HepG2 (cell line): ENCODE data around the gene TXNDC12. TPM values are rescaled to one million over a fixed set of nuclear protein-coding genes. Genes with fewer than 3 reads are reported as not detected.

Source experiments
- ATAC-seq: fragments of 200-7000 bp; cut with Tn5 transposase; 3 replicates; pipeline ENCODE4 v1.9.1; 2020; ENCODE audit warnings: mild to moderate bottlenecking, moderate library complexity
- BruUV-seq: library from RNA; stranded (reverse); fragments of 400-500 nt; replicated peaks from 2 replicates; lab custom pipeline; 2021; lab: Mats Ljungman, UMichigan
- CTCF ChIA-PET: fragments of 300-600 bp; formaldehyde crosslinking; extraction: SDS; loops from one replicate; lab custom pipeline; 2021; ENCODE audit warnings: low total read pairs, inconsistent platforms, low intra/inter-chr PET ratio; lab: Yijun Ruan, JAX
- POLR2A ChIA-PET: fragments of 350-600 bp; sonication (Branson Sonifier 250); formaldehyde crosslinking; loops from one replicate; lab custom pipeline; 2020; ENCODE audit warnings: antibody characterized with exemption, inconsistent platforms; lab: Yijun Ruan, JAX
- DNase-seq: peaks from one replicate; pipeline ENCODE4 v3.0.0-alpha.2; 2015; ENCODE audit warnings: low spot score
- FAIRE-seq: peaks from 3 replicates; lab custom pipeline; 2011; peaks lifted over from hg19 to GRCh38; lab: Jason Lieb, UNC
- H2AFZ ChIP-seq: one replicate; pipeline ENCODE4 v1.6.1; 2011; ENCODE audit warnings: low read length, inconsistent platforms
- H3K27ac ChIP-seq: fragments of 300-600 bp; 3 replicates; pipeline ENCODE4 v1.8.0; 2011; ENCODE audit warnings: mixed run types, mild to moderate bottlenecking, mixed read lengths, low read length, inconsistent platforms; ENCODE audit not compliant: insufficient read depth; ENCODE audit errors: extremely low read length
- H3K27me3 ChIP-seq, 2 experiments: fragments of 200-600 bp in 1 of 2; 2 replicates in 1 of 2; 3 replicates in 1 of 2; pipeline versions ENCODE4 v1.6.0 to v1.8.0; 2011; ENCODE audit warnings: low read length in 2 of 2, mild to moderate bottlenecking in 2 of 2, moderate library complexity in 2 of 2, inconsistent platforms in 1 of 2; ENCODE audit not compliant: insufficient read depth in 2 of 2, control insufficient read depth in 1 of 2
- H3K36me3 ChIP-seq, 2 experiments: fragments of 200-600 bp in 1 of 2; replicated peaks in 1 of 2; 2 replicates in 1 of 2; 3 replicates in 1 of 2; pipeline versions ENCODE4 v1.5.1 to v1.8.0; 2011; ENCODE audit warnings: low read length in 2 of 2, inconsistent platforms in 1 of 2; ENCODE audit not compliant: insufficient read depth in 2 of 2, control insufficient read depth in 1 of 2
- H3K4me1 ChIP-seq: 2 replicates; pipeline ENCODE4 v1.5.1; 2012; ENCODE audit warnings: low read length, inconsistent platforms; ENCODE audit not compliant: insufficient read depth
- H3K4me2 ChIP-seq: 2 replicates; pipeline ENCODE4 v1.6.0; 2011; ENCODE audit warnings: low read depth, low read length, inconsistent platforms
- H3K4me3 ChIP-seq, 3 experiments: fragments of 200-600 bp in 1 of 3; sonication (generic), shearing (Covaris generic) in 1 of 3; replicated peaks in 1 of 3; 2 replicates each; pipeline ENCODE4 v1.5.1; 2011 to 2016; ENCODE audit warnings: low read length in 3 of 3, inconsistent platforms in 2 of 3, low read depth in 2 of 3, mild to moderate bottlenecking in 2 of 3, control low read depth in 1 of 3, mixed read lengths in 1 of 3; ENCODE audit not compliant: insufficient read depth in 1 of 3
- H3K79me2 ChIP-seq: one replicate; pipeline ENCODE4 v1.6.1; 2011; ENCODE audit warnings: low read length, inconsistent platforms; ENCODE audit not compliant: insufficient read depth
- H3K9ac ChIP-seq: 2 replicates; pipeline ENCODE4 v1.6.0; 2011; ENCODE audit warnings: mild to moderate bottlenecking, low read depth, low read length, inconsistent platforms; ENCODE audit not compliant: insufficient read depth
- H3K9me3 ChIP-seq: 2 replicates; pipeline ENCODE4 v1.5.1; 2012; ENCODE audit warnings: mild to moderate bottlenecking, low read length
- H4K20me1 ChIP-seq: 2 replicates; pipeline ENCODE4 v1.6.0; 2011; ENCODE audit warnings: inconsistent platforms, mild to moderate bottlenecking, low read length, moderate library complexity; ENCODE audit not compliant: insufficient read depth
- AGO1 ChIP-seq: fragments of 200-400 bp; formaldehyde crosslinking; IDR thresholded peaks from 2 replicates; pipeline ENCODE4 v1.6.1; 2017; ENCODE audit warnings: mild to moderate bottlenecking, low read depth, low read length, moderate library complexity; ENCODE audit not compliant: poor library complexity, severe bottlenecking
- IRX3 ChIP-seq: sonication (generic); formaldehyde crosslinking; IDR thresholded peaks from 2 replicates; pipeline ENCODE4 v1.8.1; 2023; ENCODE audit warnings: mild to moderate bottlenecking, low read depth, missing genetic modification reagents, borderline replicate concordance
- KAT7 ChIP-seq: IDR thresholded peaks from 2 replicates; pipeline ENCODE4 v1.6.1; 2018; ENCODE audit warnings: borderline replicate concordance, missing compliant biosample characterization
- MTA1 ChIP-seq: sonication (generic); formaldehyde crosslinking; IDR thresholded peaks from 2 replicates; pipeline ENCODE4 v1.4.0; 2020; ENCODE audit warnings: missing genetic modification reagents, mild to moderate bottlenecking, borderline replicate concordance
- PRPF4 ChIP-seq: fragments of 200-400 bp; formaldehyde crosslinking; IDR thresholded peaks from 2 replicates; pipeline ENCODE4 v1.6.1; 2016; ENCODE audit warnings: low read length, low read depth; ENCODE audit not compliant: poor library complexity, severe bottlenecking
- RXRB ChIP-seq: IDR thresholded peaks from 2 replicates; pipeline ENCODE4 v1.6.1; 2016; ENCODE audit warnings: borderline replicate concordance, missing genetic modification reagents, missing compliant biosample characterization
- SKIL ChIP-seq: sonication (generic); formaldehyde crosslinking; IDR thresholded peaks from 2 replicates; pipeline ENCODE4 v1.8.0; 2022; ENCODE audit warnings: missing genetic modification reagents, mild to moderate bottlenecking, moderate library complexity, borderline replicate concordance
- SRSF1 ChIP-seq: fragments of 200-400 bp; formaldehyde crosslinking; optimal IDR thresholded peaks from 2 replicates; pipeline ENCODE3; 2017; ENCODE audit warnings: mild to moderate bottlenecking, low read depth, low read length, moderate library complexity
- TOE1 ChIP-seq: sonication (generic); formaldehyde crosslinking; IDR thresholded peaks from 2 replicates; pipeline ENCODE4 v1.4.0; 2020; ENCODE audit warnings: mild to moderate bottlenecking, missing genetic modification reagents
- UBTF ChIP-seq: sonication (generic); formaldehyde crosslinking; IDR thresholded peaks from 2 replicates; pipeline ENCODE4 v1.4.0; 2020; ENCODE audit warnings: mild to moderate bottlenecking, missing genetic modification reagents
- ZEB1 ChIP-seq: IDR thresholded peaks from 2 replicates; pipeline ENCODE4 v1.6.1; 2012; ENCODE audit warnings: mild to moderate bottlenecking, low read depth, inconsistent platforms; ENCODE audit not compliant: insufficient replicate concordance
- ZNF12 ChIP-seq: sonication (generic); formaldehyde crosslinking; IDR thresholded peaks from 2 replicates; pipeline ENCODE4 v1.5.0; 2020; ENCODE audit warnings: missing genetic modification reagents
- ZNF17 ChIP-seq: sonication (generic); formaldehyde crosslinking; IDR thresholded peaks from 2 replicates; pipeline ENCODE4 v1.5.0; 2020; ENCODE audit warnings: mild to moderate bottlenecking, missing genetic modification reagents
- ZNF18 ChIP-seq: sonication (generic); formaldehyde crosslinking; IDR thresholded peaks from 2 replicates; pipeline ENCODE4 v1.8.0; 2022; ENCODE audit warnings: mild to moderate bottlenecking, missing genetic modification reagents; ENCODE audit not compliant: insufficient replicate concordance
- ZNF350 ChIP-seq: sonication (generic); formaldehyde crosslinking; IDR thresholded peaks from 2 replicates; pipeline ENCODE4 v1.4.0; 2020; ENCODE audit warnings: mild to moderate bottlenecking, low read depth, missing genetic modification reagents, borderline replicate concordance
- ZNF7 ChIP-seq: IDR thresholded peaks from 2 replicates; pipeline ENCODE4 v1.6.1; 2016; ENCODE audit warnings: missing biosample characterization, missing genetic modification reagents
- ZNF879 ChIP-seq: sonication (generic); formaldehyde crosslinking; IDR thresholded peaks from 2 replicates; pipeline ENCODE4 v1.8.1; 2023; ENCODE audit warnings: missing genetic modification reagents
- WGBS: methylation state at CpG from one replicate; pipeline ENCODE4 v1.1.6; 2017; ENCODE audit warnings: low lambda C conversion rate; 5-methylcytosine and 5-hydroxymethylcytosine counted together
- in situ Hi-C: cut with HindIII; loops from 2 replicates; pipeline ENCODE4 v1.10.0; 2017; ENCODE audit warnings: low pct_unique_long_range_greater_than_20kb; ENCODE audit not compliant: extremely low pct_ligation_motif_present
- intact Hi-C: fragments of 100-400 bp; cut with micrococcal nuclease; formaldehyde crosslinking; loops from one replicate; pipeline ENCODE4 v1.10.0; 2022; ENCODE audit not compliant: unreplicated experiment
- polyA plus RNA-seq, 8 experiments: library from polyadenylated mRNA; depleted of rRNA in 3 of 8; stranded (reverse) in 7 of 8; unstranded in 1 of 8; fragments of >200 nt; fragmentation: Illumina TruSeq in 4 of 8; extraction: Trizol in 4 of 8; gene quantifications; 2 replicates each; pipeline versions ENCODE4 v1.2.1 to v1.2.3, GENCODE V29; 2011 to 2016; ENCODE audit warnings: low read depth in 4 of 8, missing spikeins in 1 of 8, mixed read lengths in 1 of 8; ENCODE audit not compliant: insufficient read depth in 1 of 8
- total RNA-seq, 5 experiments: library from RNA; depleted of rRNA; stranded (reverse); fragments of >200 nt; fragmentation: Illumina TruSeq; extraction: Trizol; gene quantifications; 2 replicates each; pipeline ENCODE4 v1.2.3, GENCODE V29; 2016; ENCODE audit warnings: low read depth in 1 of 5

TXNDC12 gene
- total and polyA plus RNA-seq, 2 of the 13 experiments (the other 11 are each of a cell fraction or from before 2014, with no cell fraction given) = 65.6 to 67.2 TPM

- Histone ChIP-seq H2AFZ (no peak overlapping the region), H3K27ac (no peak overlapping the region), H4K20me1 (no peaks in the 10 kb centered on the region), H3K4me3 (peak overlapping the region in 1 of 3 experiments; percentile 33; a peak in 1 of 6 replicates), H3K4me1 (peaks cover 21% of the 10 kb centered on the region), H3K79me2 (no peaks in the 10 kb centered on the region), H3K27me3 (no peaks in the 10 kb centered on the region), H3K9ac (no peak overlapping the region), H3K36me3 (no peaks in the 10 kb centered on the region), H3K4me2 (peak overlapping the region; percentile 57), H3K9me3 (no peaks in the 10 kb centered on the region)
- FAIRE-seq (peak; percentile 81), DNase-seq (peak; percentile 88), ATAC-seq (peak; percentile 94)
- no TSS peak for BruUV-seq
- POLR2A ChIA-PET = interaction anchor here (0.7 to 2.5 kb wide), 4 partner anchors 14 to 43 kb away, joined by 3 to 13 read pairs (median 6); partner anchors contain the start of genes BTF3L4 and TXNDC12
- CTCF ChIA-PET = no interaction called here
- WGBS = 17% methylated on average over 8 of the region's 8 CpGs
- intact Hi-C loops (loop anchor here (1.0 kb wide), 2 partner anchors 17 to 42 kb away; partner anchors contain the start of gene BTF3L4), in situ Hi-C loops (no loop called here)
- TF ChIP-seq SRSF1 = no peak
- TF ChIP-seq ZNF879 (CRISPR knock-in tag) = no peak
- no peak for TF ChIP-seq ZNF12 (CRISPR knock-in tag)
- TF ChIP-seq ZEB1 = no peak
- no peak for TF ChIP-seq PRPF4
- TF ChIP-seq MTA1 (CRISPR knock-in tag) = no peak
- TF ChIP-seq IRX3 (CRISPR knock-in tag) = no peak
- TF ChIP-seq UBTF (CRISPR knock-in tag) = no peak
- TF ChIP-seq ZNF350 = no peak
- TF ChIP-seq RXRB = peak; percentile 87
- peak; percentile 57; the same call in 1 of the 2 replicates for TF ChIP-seq KAT7
- TF ChIP-seq ZNF7 = no peak
- no peak for TF ChIP-seq ZNF17 (CRISPR knock-in tag)
- TF ChIP-seq ZNF18 (CRISPR knock-in tag) = no peak
- no peak for TF ChIP-seq AGO1
- TF ChIP-seq TOE1 = no peak
- peak; percentile 59; the same call in 1 of the 2 replicates for TF ChIP-seq SKIL (CRISPR knock-in tag)
Observed at GRCh38 chr1:52098139-52098871, 43.3 kb upstream of the TXNDC12 start.
